GM12865 (cell line): ENCODE data around the gene PIEZO1.

Source experiments
- DNase-seq: peaks from one replicate; pipeline ENCODE4 v3.0.0; 2010; ENCODE audit warnings: low read depth
- H3K4me3 ChIP-seq: 2 replicates; pipeline ENCODE4 v1.5.1; 2011; ENCODE audit warnings: mild to moderate bottlenecking, low read depth, low read length, control low read depth
- TF ChIP-seq, protein P1 (sequence below): IDR thresholded peaks from 2 replicates; pipeline ENCODE4 v1.5.1; 2011; ENCODE audit warnings: low read length, control low read depth, low read depth, inconsistent platforms; ENCODE audit not compliant: insufficient read depth; ENCODE audit errors: missing control alignments

The PIEZO1 gene, protein sequence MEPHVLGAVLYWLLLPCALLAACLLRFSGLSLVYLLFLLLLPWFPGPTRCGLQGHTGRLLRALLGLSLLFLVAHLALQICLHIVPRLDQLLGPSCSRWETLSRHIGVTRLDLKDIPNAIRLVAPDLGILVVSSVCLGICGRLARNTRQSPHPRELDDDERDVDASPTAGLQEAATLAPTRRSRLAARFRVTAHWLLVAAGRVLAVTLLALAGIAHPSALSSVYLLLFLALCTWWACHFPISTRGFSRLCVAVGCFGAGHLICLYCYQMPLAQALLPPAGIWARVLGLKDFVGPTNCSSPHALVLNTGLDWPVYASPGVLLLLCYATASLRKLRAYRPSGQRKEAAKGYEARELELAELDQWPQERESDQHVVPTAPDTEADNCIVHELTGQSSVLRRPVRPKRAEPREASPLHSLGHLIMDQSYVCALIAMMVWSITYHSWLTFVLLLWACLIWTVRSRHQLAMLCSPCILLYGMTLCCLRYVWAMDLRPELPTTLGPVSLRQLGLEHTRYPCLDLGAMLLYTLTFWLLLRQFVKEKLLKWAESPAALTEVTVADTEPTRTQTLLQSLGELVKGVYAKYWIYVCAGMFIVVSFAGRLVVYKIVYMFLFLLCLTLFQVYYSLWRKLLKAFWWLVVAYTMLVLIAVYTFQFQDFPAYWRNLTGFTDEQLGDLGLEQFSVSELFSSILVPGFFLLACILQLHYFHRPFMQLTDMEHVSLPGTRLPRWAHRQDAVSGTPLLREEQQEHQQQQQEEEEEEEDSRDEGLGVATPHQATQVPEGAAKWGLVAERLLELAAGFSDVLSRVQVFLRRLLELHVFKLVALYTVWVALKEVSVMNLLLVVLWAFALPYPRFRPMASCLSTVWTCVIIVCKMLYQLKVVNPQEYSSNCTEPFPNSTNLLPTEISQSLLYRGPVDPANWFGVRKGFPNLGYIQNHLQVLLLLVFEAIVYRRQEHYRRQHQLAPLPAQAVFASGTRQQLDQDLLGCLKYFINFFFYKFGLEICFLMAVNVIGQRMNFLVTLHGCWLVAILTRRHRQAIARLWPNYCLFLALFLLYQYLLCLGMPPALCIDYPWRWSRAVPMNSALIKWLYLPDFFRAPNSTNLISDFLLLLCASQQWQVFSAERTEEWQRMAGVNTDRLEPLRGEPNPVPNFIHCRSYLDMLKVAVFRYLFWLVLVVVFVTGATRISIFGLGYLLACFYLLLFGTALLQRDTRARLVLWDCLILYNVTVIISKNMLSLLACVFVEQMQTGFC (N-terminal part only)

DNA sequence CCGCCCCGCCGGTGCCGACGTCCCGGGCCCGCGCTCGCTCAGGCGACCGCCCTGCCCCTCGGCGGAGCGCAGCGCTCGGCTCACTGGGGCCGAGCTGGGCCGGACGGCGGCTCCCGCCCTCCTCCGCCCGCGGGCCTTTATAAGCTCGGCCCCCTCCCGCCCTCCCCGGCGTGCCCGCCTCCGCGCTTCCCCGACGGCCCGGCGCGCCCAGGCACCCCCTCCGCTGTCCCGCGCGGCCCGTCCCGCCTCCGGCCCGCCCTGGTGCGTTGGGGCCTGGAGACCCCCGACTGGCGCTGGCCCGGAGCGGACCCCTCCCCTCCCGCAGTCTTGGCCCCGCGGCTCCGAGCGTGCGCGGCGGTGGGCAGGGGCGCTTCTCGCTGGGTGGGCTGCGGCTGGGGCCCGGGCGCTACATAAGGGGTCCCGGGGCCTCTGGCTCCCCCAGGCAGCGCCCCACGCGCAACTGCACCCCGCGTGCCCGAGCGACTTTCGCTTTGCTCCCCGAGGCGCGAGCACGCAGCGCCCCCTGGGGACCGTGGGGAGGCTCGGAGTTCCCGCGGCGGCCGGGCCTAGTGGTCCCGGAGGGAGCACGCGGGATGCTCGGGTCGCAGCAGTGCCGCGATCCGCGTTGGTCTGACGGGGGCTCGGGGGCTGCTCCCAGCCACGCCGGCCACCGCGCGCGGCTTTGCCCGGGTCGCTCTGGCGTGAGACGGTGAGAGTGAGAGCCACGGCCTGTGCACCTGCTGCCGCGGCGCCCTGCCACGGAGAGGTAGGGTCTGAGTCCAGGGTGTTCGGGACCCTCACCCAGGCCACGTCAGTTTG lies at the start of gene PIEZO1:
PIEZO1 (minus strand) TSS at position 115 of the 819 bp plus-strand sequence. CDS start 256 bp downstream, outside the sequence.
- H3K4me3 ChIP-seq, result peak within 1 kb of the TSS; percentile 71
- TF ChIP-seq, protein P1, sequence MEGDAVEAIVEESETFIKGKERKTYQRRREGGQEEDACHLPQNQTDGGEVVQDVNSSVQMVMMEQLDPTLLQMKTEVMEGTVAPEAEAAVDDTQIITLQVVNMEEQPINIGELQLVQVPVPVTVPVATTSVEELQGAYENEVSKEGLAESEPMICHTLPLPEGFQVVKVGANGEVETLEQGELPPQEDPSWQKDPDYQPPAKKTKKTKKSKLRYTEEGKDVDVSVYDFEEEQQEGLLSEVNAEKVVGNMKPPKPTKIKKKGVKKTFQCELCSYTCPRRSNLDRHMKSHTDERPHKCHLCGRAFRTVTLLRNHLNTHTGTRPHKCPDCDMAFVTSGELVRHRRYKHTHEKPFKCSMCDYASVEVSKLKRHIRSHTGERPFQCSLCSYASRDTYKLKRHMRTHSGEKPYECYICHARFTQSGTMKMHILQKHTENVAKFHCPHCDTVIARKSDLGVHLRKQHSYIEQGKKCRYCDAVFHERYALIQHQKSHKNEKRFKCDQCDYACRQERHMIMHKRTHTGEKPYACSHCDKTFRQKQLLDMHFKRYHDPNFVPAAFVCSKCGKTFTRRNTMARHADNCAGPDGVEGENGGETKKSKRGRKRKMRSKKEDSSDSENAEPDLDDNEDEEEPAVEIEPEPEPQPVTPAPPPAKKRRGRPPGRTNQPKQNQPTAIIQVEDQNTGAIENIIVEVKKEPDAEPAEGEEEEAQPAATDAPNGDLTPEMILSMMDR, result peak; percentile 91
- DNase-seq, result peak; percentile 80

DNA sequence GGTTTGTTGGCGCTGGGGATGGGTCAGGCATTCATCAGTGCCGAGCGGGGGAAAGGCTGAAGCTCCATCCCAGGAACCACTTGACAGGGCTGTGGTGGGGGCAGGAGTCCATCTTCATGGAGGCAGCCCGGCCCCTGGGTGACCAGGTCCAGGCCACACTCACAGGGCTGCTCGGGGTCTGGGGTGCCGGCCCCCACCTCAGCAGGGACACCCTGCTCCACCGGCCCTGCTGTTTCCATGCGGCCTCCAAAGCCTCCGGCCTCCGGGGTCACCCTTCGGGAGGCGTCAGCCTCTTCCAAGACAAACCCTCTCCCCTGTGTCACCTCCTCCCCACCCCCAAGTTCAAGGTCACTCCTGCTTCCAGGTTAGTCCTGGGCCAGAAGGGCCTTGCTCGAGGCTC lies 49.6 kb upstream of the PIEZO1 start:
- no peak for DNase-seq
- no peak overlapping the region for H3K4me3 ChIP-seq
- TF ChIP-seq, protein P1, result no peak

DNA sequence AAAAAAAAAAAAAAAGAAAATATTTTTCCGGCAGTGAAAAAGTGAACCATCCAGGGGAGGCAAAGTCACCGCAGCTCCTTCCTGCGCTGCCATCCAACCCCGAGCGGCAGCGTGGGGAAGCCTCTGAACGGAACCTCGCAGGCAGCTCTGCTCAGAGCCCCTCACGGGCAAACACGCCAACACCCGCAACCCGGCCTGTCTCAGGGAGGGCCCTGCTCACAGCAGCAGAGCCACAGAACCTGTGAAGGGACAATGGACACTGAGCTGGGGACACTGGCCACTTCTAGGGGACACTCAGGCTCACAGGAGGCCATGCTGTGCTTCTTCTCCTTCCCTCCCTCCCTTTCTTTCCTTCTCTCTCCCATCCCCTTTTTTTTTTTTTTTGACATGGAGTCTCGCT lies 48.1 kb upstream of the PIEZO1 start:
- TF ChIP-seq, protein P1, result no peak
- DNase-seq, result no peak

DNA sequence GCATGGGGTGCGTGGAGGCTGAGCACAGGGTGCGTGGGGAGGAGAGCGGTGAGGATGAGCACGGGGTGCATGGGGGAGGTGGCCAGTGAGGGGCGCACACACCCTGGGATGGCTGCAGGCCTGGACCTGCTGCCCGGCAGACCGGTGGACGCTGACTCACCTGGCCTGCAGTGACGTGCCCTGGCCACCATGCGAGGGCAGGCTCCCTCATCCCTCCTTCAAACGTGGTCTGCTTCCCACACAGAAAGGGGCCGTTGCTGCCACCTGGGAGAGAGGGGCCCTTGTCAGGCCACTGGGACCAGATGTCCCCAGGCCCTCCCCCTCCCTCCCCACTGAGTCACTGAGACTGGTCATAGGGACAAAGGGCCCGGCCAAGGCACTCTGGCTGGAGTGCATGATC lies 46.8 kb upstream of the PIEZO1 start:
- DNase-seq, result no peak
- TF ChIP-seq, protein P1, result no peak
- H3K4me3 ChIP-seq, result no peak overlapping the region

More for the DNA sequence above, 48.1 kb upstream of the PIEZO1 start:
- no peak overlapping the region for H3K4me3 ChIP-seq

DNA sequence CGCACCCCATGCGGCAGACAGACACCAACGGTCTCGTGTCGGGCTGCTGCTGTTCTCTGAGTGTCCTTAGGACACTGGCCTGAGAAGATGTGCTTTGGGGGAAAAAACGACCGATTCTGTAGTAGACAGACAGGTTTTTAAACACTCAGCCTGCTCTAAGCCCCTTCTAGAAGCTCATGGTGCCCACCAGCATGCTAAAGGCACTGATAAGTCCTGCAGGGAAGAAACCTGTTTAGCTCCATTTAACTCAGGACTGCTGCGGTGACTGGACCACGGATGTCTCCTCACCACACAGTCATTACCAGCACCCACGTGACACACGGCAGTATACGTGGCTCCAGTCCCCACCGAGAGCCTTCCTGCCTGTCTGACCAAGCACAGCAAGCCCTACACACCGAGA lies 45.8 kb upstream of the PIEZO1 start:
- TF ChIP-seq, protein P1, result no peak
- no peak for DNase-seq
- no peak overlapping the region for H3K4me3 ChIP-seq

DNA sequence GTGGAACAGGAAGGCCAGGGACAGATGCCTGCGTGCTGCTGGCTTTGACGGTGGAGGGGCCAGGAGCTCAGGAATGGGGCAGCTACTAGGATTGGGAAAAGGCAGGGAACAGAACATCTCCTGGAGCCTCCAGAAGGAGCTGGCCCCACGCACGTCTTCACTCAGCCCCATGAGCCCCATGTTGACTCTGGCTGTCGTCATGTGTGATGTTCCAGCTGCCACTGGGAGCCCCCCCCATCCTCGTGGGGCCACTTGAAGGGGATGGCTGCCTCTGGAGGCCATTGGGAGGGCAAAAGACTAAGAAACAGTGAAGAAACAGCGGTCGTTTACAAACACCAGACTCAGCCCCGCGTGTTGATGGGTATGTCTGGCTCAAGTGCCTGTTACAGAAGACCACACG lies 45.2 kb upstream of the PIEZO1 start:
- TF ChIP-seq, protein P1, result no peak

More for the DNA sequence above, 45.2 kb upstream of the PIEZO1 start:
- no peak overlapping the region for H3K4me3 ChIP-seq
- DNase-seq, result no peak
